ENCODE data around the gene CCDC85A.

- no peak for TF ChIP-seq POLR2A (IDR thresholded peaks at IDR 0.05)
- TF ChIP-seq CTCF (IDR thresholded peaks at IDR 0.05): no peak
These were observed 48.9 kb upstream of the CCDC85A start for GRCh38 chr2:56134861-56135260.
